ENCODE measurements around the gene EFCAB13.
"Not testable (repeated sequence)": the region's sequence is repeated elsewhere in the genome, so short reads cannot be mapped to it uniquely, and the experiment has no call there.

EFCAB13 gene

GRCh38 chr17:47325176-47325575 is 1.4 kb downstream of the EFCAB13 start:
- no peak for DNase-seq (ENCODE audit: low read depth)

DNA sequence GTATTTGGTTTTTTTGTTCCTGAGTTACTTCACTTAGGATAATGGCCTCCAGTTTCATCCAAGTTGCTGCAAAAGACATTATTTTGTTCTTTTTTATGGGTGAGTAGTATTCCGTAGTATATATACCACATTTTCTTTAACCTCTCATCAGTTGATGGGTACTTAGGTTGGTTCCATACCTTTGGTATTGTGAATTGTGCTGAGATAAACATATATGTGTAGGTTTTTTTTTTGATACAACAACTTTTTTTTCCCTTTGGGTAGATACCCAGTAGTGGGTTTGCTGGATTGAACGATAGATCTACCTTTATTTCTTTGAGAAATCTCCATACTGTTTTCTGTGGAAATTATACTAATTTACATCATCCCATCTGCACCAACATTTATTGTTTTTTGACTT is 6.8 kb downstream of the EFCAB13 start:
- DNase-seq (ENCODE audit: low read depth): no peak

GRCh38 chr17:47332287-47332686 is 8.5 kb downstream of the EFCAB13 start:
- no peak for DNase-seq (ENCODE audit: low read depth)

DNA sequence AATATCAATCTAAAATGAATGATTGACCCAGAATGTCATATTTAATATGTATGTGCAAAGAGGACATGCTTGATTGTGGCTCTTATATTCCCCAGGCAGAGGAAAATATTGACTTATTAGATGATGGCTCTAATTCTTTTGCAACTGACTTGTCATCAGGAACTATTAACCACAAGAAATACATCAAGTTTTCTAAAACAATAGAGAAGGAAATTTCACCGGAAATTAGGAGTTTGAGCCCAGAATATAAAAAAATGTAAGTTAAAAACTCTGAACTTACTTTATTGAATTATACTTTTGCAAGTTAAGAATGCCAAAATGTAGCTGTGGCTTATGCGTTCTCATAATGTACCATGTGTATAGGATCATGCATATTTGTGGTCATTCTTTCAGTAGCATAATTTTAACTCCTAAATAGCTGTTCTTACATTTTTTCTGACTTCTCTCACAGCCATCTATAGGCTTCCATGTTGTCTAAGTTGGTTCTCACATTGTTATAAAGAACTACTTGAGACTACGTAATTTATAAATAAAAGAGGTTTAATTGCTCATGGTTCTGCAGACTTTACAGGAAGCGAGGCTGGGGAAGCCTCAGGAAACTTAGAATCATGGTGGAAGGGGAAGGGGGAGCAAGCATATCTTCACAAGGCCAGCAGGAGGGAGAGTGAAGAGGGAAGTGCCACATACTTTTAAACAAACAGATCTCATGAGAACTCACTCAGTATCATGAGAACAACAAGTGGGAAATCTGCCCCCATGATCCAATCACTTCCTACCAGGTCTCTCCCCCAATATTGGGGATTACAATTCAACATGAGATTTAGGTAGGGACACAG is 11.6 kb downstream of the EFCAB13 start:
- DNase-seq (ENCODE audit: low read depth): no peak

- DNase-seq (ENCODE audit: low read depth): no peak
Measured at GRCh38 chr17:47338026-47338425, 14.3 kb downstream of the EFCAB13 start.

GRCh38 chr17:47352848-47353247 is 29.1 kb downstream of the EFCAB13 start:
- no peak for DNase-seq (ENCODE audit: low read depth)

GRCh38 chr17:47358652-47359051 is 34.9 kb downstream of the EFCAB13 start:
- no peak for DNase-seq (ENCODE audit: low read depth)

GRCh38 chr17:47363171-47363570 is 39.4 kb downstream of the EFCAB13 start:
- no peak for DNase-seq (ENCODE audit: low read depth)

DNA sequence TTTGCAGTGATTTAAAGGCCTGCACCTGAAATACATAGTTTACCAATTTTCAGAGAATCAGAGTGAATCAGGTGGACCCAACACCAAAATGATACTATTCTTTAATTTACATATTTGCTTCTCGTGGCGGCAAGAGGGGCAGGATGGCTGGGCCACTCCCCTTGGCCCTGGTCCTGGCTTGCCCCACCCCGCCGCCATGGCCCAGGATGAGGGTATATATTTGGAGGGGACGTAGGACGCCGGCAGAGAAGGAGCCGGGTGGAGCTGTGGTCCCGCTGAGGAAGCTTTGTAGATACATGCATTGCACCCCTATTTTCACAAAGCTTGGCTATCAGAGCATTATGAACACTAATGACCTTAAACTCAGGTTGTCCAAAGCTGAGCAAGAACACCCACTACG is 43.5 kb downstream of the EFCAB13 start:
- no peak for DNase-seq (ENCODE audit: low read depth)

- no peak for DNase-seq (ENCODE audit: low read depth)
Measured at GRCh38 chr17:47368262-47368661, 44.5 kb downstream of the EFCAB13 start.

DNA sequence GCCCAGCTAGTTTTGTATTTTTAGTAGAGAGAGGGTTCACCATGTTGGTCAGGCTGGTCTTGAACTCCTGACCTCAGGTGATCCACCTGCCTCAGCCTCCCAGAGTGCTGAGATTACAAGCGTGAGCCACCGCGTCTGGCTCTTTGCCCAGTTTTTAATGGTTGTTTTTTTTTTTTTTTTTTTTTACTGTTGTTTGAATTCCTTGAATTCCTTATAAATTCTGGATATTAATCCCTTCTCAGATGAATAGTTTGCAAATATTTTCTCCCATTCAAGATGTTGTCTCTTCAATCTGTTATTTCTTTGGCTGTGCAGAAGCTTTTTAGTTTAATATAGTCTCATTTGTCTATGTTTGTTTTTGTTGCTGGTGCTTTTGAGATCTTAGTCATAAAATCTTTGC is 47.1 kb downstream of the EFCAB13 start:
- DNase-seq (ENCODE audit: low read depth): not testable (repeated sequence)

DNA sequence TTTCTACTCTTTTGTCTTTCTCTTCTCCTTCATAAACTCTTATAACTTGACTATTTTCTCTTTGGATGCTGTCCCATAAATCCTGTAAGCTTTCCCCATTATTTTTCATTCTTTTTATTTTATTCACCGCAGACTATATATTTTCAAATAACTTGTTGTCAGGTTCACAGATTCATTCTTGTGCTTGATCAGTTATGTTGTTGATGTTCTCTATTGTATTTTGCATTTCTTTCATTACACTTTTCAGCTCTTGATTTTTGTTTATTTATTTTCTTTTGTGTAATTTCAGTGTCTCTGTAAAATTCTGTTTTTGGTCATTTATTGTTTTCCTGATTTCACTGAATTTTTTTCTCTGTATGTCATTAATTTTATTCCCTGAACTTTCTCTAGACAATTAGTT is 49.2 kb downstream of the EFCAB13 start:
- no peak for DNase-seq (ENCODE audit: low read depth)

- DNase-seq (ENCODE audit: low read depth): no peak
Measured at GRCh38 chr17:47376247-47376646, 52.5 kb downstream of the EFCAB13 start.

DNA sequence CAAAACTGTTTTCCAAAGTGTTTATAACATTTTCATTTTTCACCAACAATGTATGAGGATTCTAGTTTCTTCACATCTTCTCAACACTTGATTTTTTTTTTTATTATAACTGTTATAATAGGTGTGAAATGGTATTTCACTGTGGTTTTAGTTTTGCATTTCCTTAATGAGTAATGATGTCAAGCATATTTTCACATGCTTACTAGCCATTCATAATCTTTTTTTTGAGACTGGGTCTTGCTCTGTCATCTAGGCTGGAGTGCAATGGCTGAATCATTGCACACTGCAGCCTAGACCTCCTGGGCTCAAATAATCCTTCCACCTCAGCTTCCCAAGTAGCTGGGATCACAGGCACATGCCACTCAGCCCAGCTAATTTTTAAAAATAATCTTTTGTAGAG is 65.1 kb downstream of the EFCAB13 start:
- DNase-seq (ENCODE audit: low read depth): no peak

DNA sequence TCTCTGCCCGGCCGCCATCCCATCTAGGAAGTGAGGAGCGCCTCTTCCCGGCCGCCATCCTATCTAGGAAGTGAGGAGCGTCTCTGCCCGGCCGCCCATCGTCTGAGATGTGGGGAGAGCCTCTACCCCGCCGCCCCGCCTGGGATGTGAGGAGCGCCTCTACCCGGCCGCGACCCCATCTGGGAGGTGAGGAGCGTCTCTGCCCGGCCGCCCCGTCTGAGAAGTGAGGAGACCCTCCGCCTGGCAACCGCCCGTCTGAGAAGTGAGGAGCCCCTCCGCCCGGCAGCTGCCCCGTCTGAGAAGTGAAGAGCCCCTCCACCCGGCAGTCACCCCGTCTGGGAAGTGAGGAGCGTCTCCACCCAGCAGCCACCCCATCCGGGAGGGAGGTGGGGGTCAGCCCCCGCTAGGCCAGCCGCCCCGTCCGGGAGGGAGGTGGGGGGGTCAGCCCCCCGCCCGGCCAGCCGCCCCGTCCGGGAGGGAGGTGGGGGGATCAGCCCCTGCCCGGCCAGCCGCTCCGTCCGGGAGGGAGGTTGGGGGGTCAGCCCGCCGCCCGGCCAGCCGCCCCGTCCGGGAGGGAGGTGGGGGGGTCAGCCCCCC is 73.9 kb downstream of the EFCAB13 start:
- DNase-seq (ENCODE audit: low read depth): not testable (repeated sequence)

DNA sequence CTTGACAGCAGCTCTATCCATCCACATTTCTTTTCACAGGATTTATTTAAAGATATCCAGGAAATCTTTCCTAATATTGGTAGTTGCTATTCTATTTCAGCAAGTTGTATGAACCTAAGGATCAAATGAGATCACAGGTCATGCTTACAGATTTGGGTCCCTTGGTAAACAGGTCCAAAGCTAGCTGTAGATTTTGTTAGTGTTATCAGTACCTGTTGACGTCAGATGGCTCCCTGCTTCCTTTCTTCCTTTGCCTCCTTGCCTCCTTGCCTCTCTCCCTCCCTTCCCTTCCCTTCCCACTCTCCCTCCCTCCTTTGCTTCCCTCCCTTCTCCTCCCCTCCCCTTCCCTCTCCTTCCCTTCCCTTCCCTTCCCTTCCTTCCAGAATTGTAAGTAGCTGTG is 76.6 kb downstream of the EFCAB13 start:
- no peak for DNase-seq (ENCODE audit: low read depth)

- DNase-seq (ENCODE audit: low read depth): no peak
Measured at GRCh38 chr17:47401100-47401499, 77.3 kb downstream of the EFCAB13 start.

DNA sequence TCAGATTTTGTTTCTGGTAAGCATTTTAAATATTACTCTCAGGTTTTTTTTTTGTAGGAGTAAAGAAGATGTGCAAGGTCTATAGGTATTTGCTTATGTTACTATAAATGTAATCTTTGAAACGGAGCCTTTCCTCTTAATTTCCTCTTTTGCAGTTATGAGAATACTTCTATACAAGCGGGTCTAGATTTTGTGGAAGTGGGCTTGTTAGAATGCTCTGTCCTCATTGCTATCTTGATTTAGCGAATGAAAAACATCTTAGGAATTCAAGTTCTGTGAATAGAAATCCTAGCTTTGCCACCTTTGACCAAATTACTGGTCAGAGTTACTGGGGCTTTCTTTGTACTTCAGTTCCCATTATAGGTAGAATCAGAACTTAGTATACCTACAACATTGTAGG is 80.3 kb downstream of the EFCAB13 start:
- DNase-seq (ENCODE audit: low read depth): no peak

GRCh38 chr17:47404875-47405274 is 81.1 kb downstream of the EFCAB13 start:
- no peak for DNase-seq (ENCODE audit: low read depth)

DNA sequence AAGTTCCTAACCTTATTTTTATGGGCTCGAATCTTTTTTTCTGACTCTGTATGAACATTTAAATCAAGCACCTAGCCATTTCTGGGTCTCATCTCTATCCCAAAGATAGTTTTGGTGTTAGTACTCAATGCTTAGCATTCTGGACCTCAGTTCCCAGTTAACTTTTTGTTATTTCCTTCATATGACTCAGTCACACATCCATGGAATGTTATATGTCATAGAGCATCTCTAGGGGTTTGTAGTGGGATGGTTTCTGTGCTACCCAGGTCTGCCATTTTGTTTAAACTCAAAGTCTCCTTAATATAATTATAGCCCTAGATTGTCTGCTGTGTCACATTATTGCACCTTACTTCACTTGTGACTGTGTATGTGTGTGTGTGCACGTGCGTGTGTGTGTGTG is 90.1 kb downstream of the EFCAB13 start:
- no peak for DNase-seq (ENCODE audit: low read depth)

DNA sequence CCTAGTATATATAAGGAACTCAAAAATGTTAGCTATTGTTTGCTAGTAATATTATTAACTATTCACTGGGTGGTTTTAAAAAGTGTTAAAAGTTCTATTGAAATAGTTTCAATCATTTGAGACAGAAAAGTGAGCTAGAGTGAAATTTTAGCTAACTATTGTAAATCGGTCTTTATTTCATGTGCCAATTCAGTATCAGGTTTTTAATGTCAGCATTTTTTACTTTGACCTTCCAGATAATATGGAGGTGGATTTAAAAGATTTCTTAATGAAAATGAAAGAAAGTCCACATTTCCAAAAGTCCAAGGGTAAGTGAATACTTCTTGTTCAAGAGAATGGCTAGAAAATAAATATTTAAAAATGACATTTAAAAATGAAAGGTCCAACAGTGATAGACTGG is 90.9 kb downstream of the EFCAB13 start:
- DNase-seq (ENCODE audit: low read depth): no peak

DNA sequence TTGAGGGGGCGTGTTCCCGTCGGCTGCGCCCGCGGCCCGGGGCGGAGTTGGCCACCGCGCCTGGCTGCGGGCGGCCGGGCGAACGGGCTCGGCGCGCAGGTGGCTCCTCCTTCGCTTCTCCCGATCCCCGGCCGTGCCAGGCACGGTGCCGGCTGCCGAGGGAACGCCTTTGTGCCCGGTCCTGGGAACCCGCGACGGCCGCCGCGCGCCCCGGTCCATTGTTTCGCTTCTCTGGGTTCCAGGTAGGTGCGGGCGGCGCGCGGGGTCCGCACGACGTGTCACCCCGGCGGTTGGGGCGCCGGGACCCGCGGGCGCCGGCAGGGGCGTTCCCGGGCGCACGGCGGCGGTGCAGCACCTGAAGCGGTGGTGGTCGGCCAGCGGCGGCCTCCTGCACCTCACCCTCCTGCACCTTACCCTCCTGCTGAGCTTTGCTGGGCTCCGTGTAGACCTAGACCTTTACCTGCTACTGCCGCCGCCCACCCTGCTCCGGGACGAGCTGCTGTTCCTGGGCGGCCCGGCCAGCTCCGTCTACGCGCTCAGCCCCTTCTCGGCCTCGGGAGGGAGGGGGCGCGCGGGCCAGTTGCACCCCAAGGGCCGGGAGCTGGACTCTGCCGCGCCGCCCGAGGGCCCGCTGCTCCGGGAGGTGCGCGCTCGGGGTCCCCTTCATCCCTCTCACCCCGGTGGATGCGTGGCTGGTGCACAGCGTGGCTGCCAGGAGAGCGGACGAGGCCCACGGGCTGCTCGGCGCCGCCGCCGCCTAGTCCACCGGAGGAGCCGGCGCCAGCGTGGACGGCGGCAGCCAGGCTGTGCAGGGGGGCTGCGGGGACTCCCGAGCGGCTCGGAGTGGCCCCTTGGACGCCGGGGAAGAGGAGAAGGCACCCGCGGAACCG is 99.9 kb downstream of the EFCAB13 start:
- no peak for DNase-seq (ENCODE audit: low read depth)

GRCh38 chr17:47425233-47425632 is 101.5 kb downstream of the EFCAB13 start:
- DNase-seq (ENCODE audit: low read depth): not testable (repeated sequence)

Measured in HS-5 (cell line).